Ishikawa (cell line): ENCODE measurements around the gene PRUNE2.

Experiments
- CEBPB ChIP-seq: IDR thresholded peaks from 2 replicates; pipeline ENCODE4 v1.6.1; 2012
- CREB1 ChIP-seq: IDR thresholded peaks from 2 replicates; pipeline ENCODE4 v1.6.1; 2012; ENCODE audit warnings: low read depth
- EGR1 ChIP-seq: IDR thresholded peaks from 2 replicates; pipeline ENCODE4 v1.6.1; 2012
- EP300 ChIP-seq: IDR thresholded peaks from 2 replicates; pipeline ENCODE4 v1.6.1; 2012; ENCODE audit warnings: borderline replicate concordance
- FOXM1 ChIP-seq: IDR thresholded peaks from 2 replicates; pipeline ENCODE4 v1.6.1; 2012; ENCODE audit warnings: low read depth, borderline replicate concordance
- NFIC ChIP-seq: IDR thresholded peaks from 2 replicates; pipeline ENCODE4 v1.6.1; 2012
- RAD21 ChIP-seq: IDR thresholded peaks from 2 replicates; pipeline ENCODE4 v1.6.1; 2012; ENCODE audit warnings: low read depth
- REST ChIP-seq: IDR thresholded peaks from 2 replicates; pipeline ENCODE4 v1.6.1; 2012; ENCODE audit warnings: low read depth, mild to moderate bottlenecking
- TAF1 ChIP-seq: IDR thresholded peaks from 2 replicates; pipeline ENCODE4 v1.6.1; 2012; ENCODE audit warnings: low read depth, mild to moderate bottlenecking
- TCF12 ChIP-seq: IDR thresholded peaks from 2 replicates; pipeline ENCODE4 v1.6.1; 2012; ENCODE audit warnings: low read depth
- TEAD4 ChIP-seq: IDR thresholded peaks from 2 replicates; pipeline ENCODE4 v1.6.1; 2012
- USF1 ChIP-seq: IDR thresholded peaks from 2 replicates; pipeline ENCODE4 v1.6.1; 2012
- YY1 ChIP-seq: IDR thresholded peaks from 2 replicates; pipeline ENCODE4 v1.6.1; 2012; ENCODE audit warnings: low read depth
- ZBTB7A ChIP-seq: IDR thresholded peaks from 2 replicates; pipeline ENCODE4 v1.6.1; 2012; ENCODE audit warnings: low read depth

DNA sequence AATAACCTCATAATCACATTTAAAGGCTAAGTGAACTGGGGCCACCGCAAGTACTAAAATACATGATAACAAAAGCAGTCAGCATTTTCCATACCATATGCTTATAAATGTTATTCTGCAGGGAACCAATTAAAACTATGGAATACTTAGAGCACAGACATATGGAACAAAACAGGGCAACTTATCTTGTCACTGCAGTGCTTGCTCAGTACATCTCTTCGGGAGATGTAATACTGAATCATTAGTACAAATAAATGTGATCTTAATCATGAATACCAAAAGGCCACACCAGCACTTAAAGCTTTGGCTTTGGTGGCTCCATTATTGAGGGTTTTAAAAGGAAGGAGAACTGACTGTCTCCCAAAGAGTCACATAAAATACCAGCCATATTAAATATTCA is 32.1 kb downstream of the PRUNE2 start:
- TF ChIP-seq ZBTB7A (no peak), REST (no peak), CEBPB (no peak), TAF1 (no peak), TCF12 (no peak), EP300 (no peak), RAD21 (no peak), NFIC (no peak), USF1 (no peak), CREB1 (no peak), TEAD4 (no peak), EGR1 (no peak), FOXM1 (no peak), YY1 (no peak)
